EL (cell line): ENCODE results near the gene SART3.
"Not testable (repeated sequence)": the region's sequence is repeated elsewhere in the genome, so short reads cannot be mapped to it uniquely, and the experiment has no call there.

ENCODE experiments used
- DNase-seq: peaks from one replicate; pipeline ENCODE4 v3.0.0-alpha.2; 2016

Gene SART3

GRCh38 chr12:108560321-108560721, 652 bp downstream of the SART3 start:
- peak; percentile 26 for DNase-seq

GRCh38 chr12:108559748-108560147, 1.2 kb downstream of the SART3 start:
- DNase-seq = no peak

- no peak for DNase-seq
Measured at GRCh38 chr12:108559007-108559655, 1.8 kb downstream of the SART3 start.

GRCh38 chr12:108555383-108555782, 5.6 kb downstream of the SART3 start:
- DNase-seq = not testable (repeated sequence)

GRCh38 chr12:108553799-108554198, 7.2 kb downstream of the SART3 start:
- no peak for DNase-seq

- DNase-seq = peak; percentile 60
Measured at GRCh38 chr12:108551535-108551934, 9.4 kb downstream of the SART3 start.

GRCh38 chr12:108548954-108549521, 11.9 kb downstream of the SART3 start:
- no peak for DNase-seq

- no peak for DNase-seq
Measured at GRCh38 chr12:108547686-108548085, 13.3 kb downstream of the SART3 start.

- no peak for DNase-seq
Measured at GRCh38 chr12:108543652-108544051, 17.3 kb downstream of the SART3 start.

- no peak for DNase-seq
Measured at GRCh38 chr12:108542320-108542719, 18.7 kb downstream of the SART3 start.

GRCh38 chr12:108538616-108539195, 22.3 kb downstream of the SART3 start:
- DNase-seq = no peak

GRCh38 chr12:108538146-108538545, 22.8 kb downstream of the SART3 start:
- no peak for DNase-seq

- DNase-seq = no peak
Measured at GRCh38 chr12:108531929-108532848, 28.8 kb downstream of the SART3 start.

- no peak for DNase-seq
Measured at GRCh38 chr12:108530161-108530560, 30.8 kb downstream of the SART3 start.

GRCh38 chr12:108527166-108527496, 33.8 kb downstream of the SART3 start:
- no peak for DNase-seq

- peak; percentile 44 for DNase-seq
Measured at GRCh38 chr12:108526482-108527165, 34.3 kb downstream of the SART3 start.

- peak; percentile 77 for DNase-seq
Measured at GRCh38 chr12:108525681-108526080, 35.3 kb downstream of the SART3 start.

- no peak for DNase-seq
Measured at GRCh38 chr12:108523365-108523764, 37.6 kb downstream of the SART3 start.

- no peak for DNase-seq
Measured at GRCh38 chr12:108519558-108519957, 41.4 kb downstream of the SART3 start.

GRCh38 chr12:108518716-108519496, 42.1 kb downstream of the SART3 start:
- DNase-seq = no peak

- no peak for DNase-seq
Measured at GRCh38 chr12:108518101-108518715, 42.8 kb downstream of the SART3 start.
